Mesenchymal stem cell (in vitro differentiated cells and primary cell): ENCODE results near the gene SPARCL1.
A peak's percentile ranks its signal among the peaks of the same experiment; 100 is the strongest.

Source experiments
- DNase-seq: peaks from one replicate; pipeline ENCODE4 v3.0.0-alpha.2; 2013
- H2AFZ ChIP-seq: one replicate; pipeline ENCODE4 v1.6.1; 2013; ENCODE audit warnings: low read depth, mild to moderate bottlenecking, control low read depth, inconsistent platforms, low read length, moderate library complexity
- H2AK5ac ChIP-seq: 2 replicates; pipeline ENCODE4 v1.6.1; 2013; ENCODE audit warnings: low read length, moderate library complexity, mild to moderate bottlenecking, inconsistent platforms; ENCODE audit not compliant: severe bottlenecking
- H2BK120ac ChIP-seq: one replicate; pipeline ENCODE4 v1.6.1; 2013; ENCODE audit warnings: low read depth, mild to moderate bottlenecking, inconsistent platforms, low read length, moderate library complexity
- H2BK12ac ChIP-seq, 2 experiments: one replicate each; pipeline ENCODE4 v1.6.1; 2013; ENCODE audit warnings: inconsistent platforms in 2 of 2, low read length in 2 of 2, mild to moderate bottlenecking in 2 of 2, moderate library complexity in 2 of 2, control low read depth in 1 of 2
- H2BK15ac ChIP-seq: one replicate; pipeline ENCODE4 v1.6.1; 2013; ENCODE audit warnings: mild to moderate bottlenecking, low read depth, inconsistent platforms; ENCODE audit not compliant: poor library complexity, severe bottlenecking
- H2BK5ac ChIP-seq: 2 replicates; pipeline ENCODE4 v1.6.1; 2013; ENCODE audit warnings: low read depth, mild to moderate bottlenecking, low read length, control low read depth, inconsistent platforms; ENCODE audit not compliant: poor library complexity, severe bottlenecking
- H3K14ac ChIP-seq, 2 experiments: one replicate each; pipeline ENCODE4 v1.6.1; 2013; ENCODE audit warnings: inconsistent platforms in 2 of 2, low read length in 2 of 2, control low read depth in 1 of 2, mild to moderate bottlenecking in 1 of 2, moderate library complexity in 1 of 2
- H3K18ac ChIP-seq, 2 experiments: one replicate each; pipeline ENCODE4 v1.6.1; 2013; ENCODE audit warnings: inconsistent platforms in 2 of 2, low read length in 2 of 2, control low read depth in 1 of 2, low read depth in 1 of 2, mild to moderate bottlenecking in 1 of 2
- H3K23ac ChIP-seq, 2 experiments: one replicate each; pipeline ENCODE4 v1.6.1; 2013; ENCODE audit warnings: inconsistent platforms in 2 of 2, low read length in 2 of 2, mild to moderate bottlenecking in 2 of 2, moderate library complexity in 2 of 2, control low read depth in 1 of 2
- H3K27ac ChIP-seq: 2 replicates; pipeline ENCODE4 v1.5.1; 2013; ENCODE audit warnings: mild to moderate bottlenecking, moderate library complexity, low read length, control low read depth, inconsistent platforms; ENCODE audit not compliant: poor library complexity, severe bottlenecking
- H3K27me3 ChIP-seq, 2 experiments: 2 replicates each; pipeline versions ENCODE4 v1.6.1 to v1.7.0; 2013; ENCODE audit warnings: low read length in 2 of 2, mild to moderate bottlenecking in 2 of 2, moderate library complexity in 2 of 2, control low read depth in 1 of 2, inconsistent platforms in 1 of 2; ENCODE audit not compliant: control insufficient read depth in 1 of 2, insufficient read depth in 1 of 2
- H3K36me3 ChIP-seq, 2 experiments: 2 replicates each; pipeline versions ENCODE4 v1.6.1 to v1.7.0; 2013; ENCODE audit warnings: low read length in 2 of 2, control low read depth in 1 of 2, inconsistent platforms in 1 of 2, low read depth in 1 of 2, mild to moderate bottlenecking in 1 of 2; ENCODE audit not compliant: insufficient read depth in 2 of 2, control insufficient read depth in 1 of 2
- H3K4ac ChIP-seq, 2 experiments: one replicate each; pipeline ENCODE4 v1.6.1; 2013; ENCODE audit warnings: inconsistent platforms in 2 of 2, low read length in 2 of 2, mild to moderate bottlenecking in 2 of 2, moderate library complexity in 2 of 2, control low read depth in 1 of 2, low read depth in 1 of 2
- H3K4me1 ChIP-seq: 2 replicates; pipeline ENCODE4 v1.6.1; 2013; ENCODE audit warnings: low read depth, low read length, control low read depth; ENCODE audit not compliant: control insufficient read depth, insufficient read depth
- H3K4me2 ChIP-seq: 2 replicates; pipeline ENCODE4 v1.6.1; 2013; ENCODE audit warnings: low read length, mild to moderate bottlenecking, inconsistent platforms; ENCODE audit not compliant: poor library complexity, severe bottlenecking
- H3K4me3 ChIP-seq, 2 experiments: 2 replicates each; pipeline versions ENCODE4 v1.5.1 to v1.7.0; 2013; ENCODE audit warnings: low read length in 2 of 2, mild to moderate bottlenecking in 2 of 2, control low read depth in 1 of 2, low read depth in 1 of 2; ENCODE audit not compliant: insufficient read depth in 1 of 2
- H3K79me1 ChIP-seq: replicated peaks from 2 replicates; pipeline ENCODE4 v1.6.1; 2013; ENCODE audit warnings: mild to moderate bottlenecking, control low read depth, low read length, inconsistent platforms; ENCODE audit not compliant: poor library complexity, severe bottlenecking
- H3K9ac ChIP-seq: 2 replicates; pipeline ENCODE4 v1.7.0; 2013; ENCODE audit warnings: mild to moderate bottlenecking, low read length, moderate library complexity
- H3K9me3 ChIP-seq: 2 replicates; pipeline ENCODE4 v1.7.0; 2013; ENCODE audit warnings: mild to moderate bottlenecking, low read length; ENCODE audit not compliant: control insufficient read depth
- H4K8ac ChIP-seq: one replicate; pipeline ENCODE4 v1.6.1; 2013; ENCODE audit warnings: inconsistent platforms, mild to moderate bottlenecking, low read length, moderate library complexity
- H4K91ac ChIP-seq: one replicate; pipeline ENCODE4 v1.6.1; 2013; ENCODE audit warnings: mild to moderate bottlenecking, low read length, inconsistent platforms
- WGBS: methylation state at CpG from one replicate; pipeline ENCODE4 v1.1.7; 2013; ENCODE audit warnings: mixed read lengths; 5-methylcytosine and 5-hydroxymethylcytosine counted together

Gene SPARCL1

DNA sequence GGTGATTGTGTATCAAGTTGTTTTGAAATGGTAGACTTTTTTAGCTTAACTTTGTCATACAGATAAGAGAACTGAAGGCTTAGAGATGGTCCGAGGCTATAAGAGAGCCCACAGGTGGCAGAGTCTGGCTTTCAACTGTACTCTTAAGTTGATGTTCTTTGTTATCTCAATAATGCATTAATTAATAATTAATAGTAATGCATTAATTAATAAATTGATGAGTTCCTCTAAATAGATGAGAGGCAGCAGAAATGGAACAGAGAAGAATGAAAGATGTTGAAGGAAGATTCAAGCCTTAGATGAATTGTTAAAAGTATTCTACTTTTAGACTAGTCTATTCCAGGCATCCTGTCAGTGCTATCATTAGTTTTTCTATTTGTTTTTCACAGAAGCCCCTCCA is 84.4 kb downstream of the SPARCL1 start:
- DNase-seq = no peak
- Histone ChIP-seq H3K9ac (no peak overlapping the region), H3K23ac (no peak overlapping the region), H3K4me1 (no peaks in the 10 kb centered on the region), H3K36me3 (peaks cover 2 to 62% of the 10 kb centered on the region in 2 experiments), H2AK5ac (no peak overlapping the region), H3K18ac (no peak overlapping the region), H3K4me2 (no peak overlapping the region), H2BK120ac (no peak overlapping the region), H3K14ac (no peak overlapping the region), H4K8ac (no peak overlapping the region), H3K79me1 (peaks cover 5% of the 10 kb centered on the region), H3K27me3 (no peaks in the 10 kb centered on the region), H2BK15ac (no peak overlapping the region), H3K4ac (no peak overlapping the region), H2AFZ (no peak overlapping the region), H3K27ac (no peak overlapping the region), H3K4me3 (no peak overlapping the region), H3K9me3 (no peaks in the 10 kb centered on the region), H2BK12ac (no peak overlapping the region), H4K91ac (no peak overlapping the region), H2BK5ac (no peak overlapping the region)
- no CpG with 5 or more reads among the region's 1 CpG for WGBS

DNA sequence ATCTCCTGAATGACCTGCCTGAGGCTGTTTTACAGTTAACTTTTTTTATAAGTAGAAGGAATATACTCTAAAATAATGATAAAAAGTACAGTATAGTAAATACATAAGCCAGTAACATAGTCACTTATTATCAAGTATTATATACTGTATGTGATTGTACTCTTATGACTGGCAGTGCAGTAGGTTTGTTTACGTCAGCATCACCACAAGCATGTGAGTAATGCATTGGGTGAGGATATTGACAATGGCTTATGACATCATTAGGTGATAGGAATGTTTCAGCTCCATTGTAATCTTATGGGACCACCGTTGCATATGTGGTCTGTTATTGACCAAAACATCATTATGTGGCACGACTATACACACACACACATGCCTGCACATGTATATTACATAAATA is 86.3 kb downstream of the SPARCL1 start:
- Histone ChIP-seq H3K36me3 (peaks cover 6 to 67% of the 10 kb centered on the region in 2 experiments), H2BK12ac (no peak overlapping the region), H3K23ac (no peak overlapping the region), H3K4me3 (no peak overlapping the region), H2AK5ac (no peak overlapping the region), H2BK120ac (no peak overlapping the region), H3K4ac (no peak overlapping the region), H3K27me3 (no peaks in the 10 kb centered on the region), H2BK5ac (no peak overlapping the region), H3K4me2 (no peak overlapping the region), H4K8ac (no peak overlapping the region), H2BK15ac (no peak overlapping the region), H3K79me1 (peaks cover 3% of the 10 kb centered on the region), H4K91ac (no peak overlapping the region), H3K18ac (no peak overlapping the region), H3K9ac (no peak overlapping the region), H3K4me1 (no peaks in the 10 kb centered on the region), H3K14ac (no peak overlapping the region), H3K27ac (no peak overlapping the region), H3K9me3 (no peaks in the 10 kb centered on the region), H2AFZ (no peak overlapping the region)
- DNase-seq = peak; percentile 12
- 94% methylated on average over 1 of the region's 3 CpGs for WGBS

- Histone ChIP-seq H2AK5ac (no peak overlapping the region), H2BK120ac (no peak overlapping the region), H3K4me2 (no peak overlapping the region), H3K79me1 (peaks cover 17% of the 10 kb centered on the region), H3K4ac (no peak overlapping the region), H3K23ac (no peak overlapping the region), H4K91ac (no peak overlapping the region), H4K8ac (no peak overlapping the region), H3K14ac (no peak overlapping the region), H3K27ac (no peak overlapping the region), H3K18ac (no peak overlapping the region), H2BK12ac (no peak overlapping the region), H3K4me3 (no peak overlapping the region), H2AFZ (no peak overlapping the region), H3K9me3 (no peaks in the 10 kb centered on the region), H2BK5ac (no peak overlapping the region), H3K27me3 (no peaks in the 10 kb centered on the region), H3K4me1 (peaks cover 1% of the 10 kb centered on the region), H3K36me3 (peaks cover 4 to 25% of the 10 kb centered on the region in 2 experiments), H3K9ac (no peak overlapping the region), H2BK15ac (no peak overlapping the region)
- DNase-seq = no peak
- no CpG with 5 or more reads among the region's 2 CpGs for WGBS
Measured at GRCh38 chr4:87433342-87433741, 95.8 kb downstream of the SPARCL1 start.

- Histone ChIP-seq H3K4me1 (peaks cover 4% of the 10 kb centered on the region), H3K36me3 (peaks cover 0 to 2% of the 10 kb centered on the region in 2 experiments)
- 89% methylated on average over 2 of the region's 2 CpGs for WGBS
Measured at GRCh38 chr4:87430038-87430437, 99.1 kb downstream of the SPARCL1 start.

More at GRCh38 chr4:87430038-87430437, 99.1 kb downstream of the SPARCL1 start:
- Histone ChIP-seq H3K23ac (no peak overlapping the region), H2AK5ac (no peak overlapping the region), H3K14ac (no peak overlapping the region), H3K4me3 (no peak overlapping the region), H3K18ac (no peak overlapping the region), H3K27me3 (no peaks in the 10 kb centered on the region), H3K79me1 (peaks cover 11% of the 10 kb centered on the region), H2BK15ac (no peak overlapping the region), H2BK5ac (no peak overlapping the region), H4K8ac (no peak overlapping the region), H3K4ac (no peak overlapping the region), H3K9me3 (no peaks in the 10 kb centered on the region), H4K91ac (no peak overlapping the region), H3K4me2 (no peak overlapping the region), H2BK120ac (no peak overlapping the region), H2BK12ac (no peak overlapping the region), H3K27ac (no peak overlapping the region), H2AFZ (no peak overlapping the region), H3K9ac (no peak overlapping the region)
- DNase-seq = no peak
